Measurements from ENCODE around the gene SLC3A2.
"Not testable (repeated sequence)": the region's sequence is repeated elsewhere in the genome, so short reads cannot be mapped to it uniquely, and the experiment has no call there.

The SLC3A2 gene

DNA sequence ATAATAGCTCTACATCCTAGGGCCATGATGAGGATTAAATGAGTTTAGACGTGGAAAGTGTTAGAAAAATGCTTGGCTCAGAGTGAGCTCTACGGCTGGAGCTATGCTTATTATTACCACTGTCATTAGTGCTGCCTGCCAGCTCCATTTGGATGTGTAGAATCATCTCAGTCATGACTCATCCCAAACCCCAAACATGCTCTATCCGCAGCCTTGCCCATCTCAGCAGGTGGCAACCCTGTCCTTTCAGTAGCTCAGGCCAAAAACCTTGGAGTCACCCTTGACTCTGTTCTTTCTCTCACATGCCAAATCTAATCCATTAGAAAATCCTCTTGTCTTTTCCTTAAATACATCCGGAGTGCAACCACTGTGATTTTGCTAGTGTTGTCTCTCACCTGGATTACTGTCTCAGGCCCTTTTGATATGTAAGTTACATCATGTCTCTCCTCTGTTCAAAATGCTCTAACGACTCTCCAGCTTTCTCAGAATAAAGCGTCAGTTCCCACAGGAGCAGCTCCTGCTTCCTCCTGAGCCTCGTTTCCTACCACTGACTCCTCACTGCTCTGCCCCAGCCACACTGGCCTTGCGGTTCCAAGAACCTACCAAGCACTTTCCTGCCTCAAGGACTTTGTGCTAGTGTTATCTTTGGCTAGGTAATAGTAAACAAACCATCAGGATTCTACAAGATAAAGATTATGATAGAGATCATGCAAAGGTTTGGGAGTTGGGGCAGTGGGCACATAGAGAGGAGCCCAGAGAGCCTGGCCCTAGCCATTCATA lies 51.0 kb downstream of the SLC3A2 start:
- no peak for DNase-seq

DNA sequence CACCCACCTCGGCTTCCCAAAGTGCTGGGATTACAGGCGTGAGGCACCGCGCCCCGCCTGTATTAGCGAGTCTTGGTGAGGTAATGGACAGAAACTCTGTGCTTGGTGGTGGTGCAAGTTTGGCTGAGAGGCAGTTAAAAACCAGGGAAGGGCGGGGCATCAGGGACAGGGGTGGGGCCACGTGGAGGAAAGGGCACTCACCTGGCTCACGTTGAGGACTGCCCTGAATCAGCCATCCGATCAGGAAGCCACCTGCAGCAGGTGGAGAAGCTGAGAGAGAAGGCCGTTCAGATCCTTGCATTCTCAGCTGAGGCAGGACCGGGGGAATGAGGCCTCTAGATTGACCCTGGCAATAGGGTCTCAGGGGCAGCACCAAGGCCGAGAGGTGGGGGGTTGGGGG lies 52.6 kb downstream of the SLC3A2 start:
- no peak for DNase-seq

DNA sequence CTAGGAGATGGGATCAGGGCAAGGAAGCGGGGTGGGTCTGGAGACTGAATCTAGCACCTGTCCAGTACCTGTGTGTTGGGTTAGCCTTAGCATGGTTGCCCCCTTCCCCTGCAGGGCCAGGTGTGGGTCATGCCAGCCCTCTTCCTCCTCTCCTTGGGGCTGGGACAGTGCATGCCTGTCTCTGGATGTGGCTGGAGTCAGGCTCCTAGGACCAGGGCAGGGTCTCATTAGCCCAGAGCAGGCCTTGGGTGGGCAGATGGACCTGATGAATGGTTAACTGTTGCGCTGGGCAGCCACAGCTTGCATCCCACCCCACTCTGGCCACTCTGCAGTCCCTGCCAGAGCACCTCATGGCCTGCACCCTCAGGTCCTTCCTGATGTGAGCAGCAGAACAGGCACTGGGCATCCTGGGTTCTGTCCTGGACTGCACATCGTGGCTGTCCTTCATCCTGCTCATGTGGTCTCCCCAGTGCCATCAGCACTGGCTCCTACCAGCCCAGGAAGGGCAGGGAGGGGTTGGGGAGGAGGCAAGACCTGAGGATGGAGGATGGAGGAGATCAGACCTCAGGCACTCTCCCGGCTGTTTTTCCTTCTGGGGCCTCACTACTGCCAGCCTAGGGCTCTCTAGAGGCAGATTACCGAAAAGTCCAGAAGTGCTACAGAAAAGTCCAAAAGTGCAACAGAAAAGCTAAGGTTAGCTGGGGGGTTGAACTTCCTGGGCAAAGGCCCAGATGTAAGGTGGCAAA lies 53.2 kb downstream of the SLC3A2 start:
- no peak for DNase-seq

DNA sequence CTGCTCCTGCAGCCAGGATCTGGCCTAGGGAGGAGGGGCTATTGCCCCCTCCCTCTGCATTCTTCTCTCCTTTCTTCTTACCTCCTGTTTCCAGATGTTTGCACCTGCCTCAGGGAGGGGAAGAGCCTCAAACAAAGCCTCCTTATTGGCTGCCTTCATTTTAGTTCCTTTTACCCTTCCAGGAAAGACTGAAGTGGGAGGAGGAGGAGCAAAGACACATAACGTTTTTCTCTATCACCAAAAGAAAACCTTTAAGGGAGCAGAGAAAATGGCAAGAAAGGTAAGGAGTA lies 53.7 kb downstream of the SLC3A2 start:
- no peak for DNase-seq

DNA sequence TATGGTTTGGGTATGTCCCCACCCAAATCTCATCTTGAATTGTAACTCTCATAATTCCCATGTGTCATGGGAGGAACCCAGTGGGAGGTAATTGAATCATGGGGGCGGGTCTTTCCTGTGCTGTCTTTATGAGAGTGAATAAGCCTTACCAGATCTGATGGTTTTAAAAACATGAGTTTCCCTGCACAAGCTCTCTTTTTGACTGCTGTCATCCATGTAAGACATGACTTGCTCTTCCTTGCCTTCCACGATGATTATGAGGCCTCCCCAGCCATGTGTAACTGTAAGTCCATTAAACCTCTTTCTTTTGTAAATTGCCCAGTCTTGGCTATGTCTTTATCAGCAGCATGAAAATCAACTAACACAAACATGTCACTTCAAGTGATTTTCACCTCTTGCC lies 56.8 kb downstream of the SLC3A2 start:
- not testable (repeated sequence) for DNase-seq
